ENCODE measurements around the gene CNIH3.

- TF ChIP-seq CTCF (IDR thresholded peaks at IDR 0.05) (no peak), POLR2A (IDR thresholded peaks at IDR 0.05) (no peak)
These were observed 121.2 kb downstream of the CNIH3 start for GRCh38 chr1:224737353-224737727.

Data from uterus (tissue), 2 donors.